AG09309 (cell line): Measurements from ENCODE around the gene ZNF446.

Experiments used
- DNase-seq: peaks from one replicate; pipeline ENCODE4 v3.0.0-alpha.2; 2010; ENCODE audit warnings: low read depth
- H3K4me3 ChIP-seq: 2 replicates; pipeline ENCODE4 v1.5.1; 2011; ENCODE audit warnings: mild to moderate bottlenecking, low read depth, low read length, moderate library complexity; ENCODE audit not compliant: control insufficient read depth
- CTCF ChIP-seq: IDR thresholded peaks from 2 replicates; pipeline ENCODE4 v1.5.1; 2011; ENCODE audit warnings: mild to moderate bottlenecking, low read depth, low read length, inconsistent platforms; ENCODE audit not compliant: insufficient read depth, control insufficient read depth; ENCODE audit errors: missing control alignments

Gene ZNF446

GRCh38 chr19:58473775-58474174 is 2.4 kb upstream of the ZNF446 start:
- TF ChIP-seq CTCF = no peak
- no peak for DNase-seq
- H3K4me3 ChIP-seq = no peak overlapping the region

GRCh38 chr19:58474291-58474996 is 1.7 kb upstream of the ZNF446 start:
- TF ChIP-seq CTCF = no peak
- DNase-seq = no peak
- no peak overlapping the region for H3K4me3 ChIP-seq

GRCh38 chr19:58474997-58475713 is 997 bp upstream of the ZNF446 start:
- H3K4me3 ChIP-seq = peak overlapping the region; percentile 71
- TF ChIP-seq CTCF = no peak
- DNase-seq = no peak

- DNase-seq = no peak
- H3K4me3 ChIP-seq = peak overlapping the region; percentile 71
- no peak for TF ChIP-seq CTCF
These were observed 405 bp downstream of the ZNF446 start for GRCh38 chr19:58476498-58477015.

GRCh38 chr19:58477130-58477529 is 978 bp downstream of the ZNF446 start:
- no peak for DNase-seq
- no peak for TF ChIP-seq CTCF
- H3K4me3 ChIP-seq = no peak overlapping the region; the same call in 1 of the 2 replicates

- no peak for DNase-seq
- no peak overlapping the region for H3K4me3 ChIP-seq
- no peak for TF ChIP-seq CTCF
These were observed 1.7 kb downstream of the ZNF446 start for GRCh38 chr19:58477871-58478270.
